ENCODE measurements around the gene SPATC1L. TPM values are rescaled to one million over a fixed set of nuclear protein-coding genes. Genes with fewer than 3 reads are reported as not detected.

Gene SPATC1L
- total RNA-seq, 1 donor from 2014 or later: 1.1 TPM

GRCh38 chr21:46157987-46158451 lies 26.2 kb downstream of the SPATC1L start:
- Histone ChIP-seq H3K4me3 (ENCODE audit: low read depth, low read length) (no peak overlapping the region), H3K36me3 (ENCODE audit: control insufficient read depth, insufficient read depth, low read length) (no peaks in the 10 kb centered on the region), H3K27me3 (ENCODE audit: control insufficient read depth, insufficient read depth, low read length) (no peaks in the 10 kb centered on the region)
- FAIRE-seq: no peak
- no peak for DNase-seq (ENCODE audit: low read depth)
- no peak for TF ChIP-seq CTCF (IDR thresholded peaks at IDR 0.05; ENCODE audit: insufficient read depth, low read length, severe bottlenecking)

GRCh38 chr21:46157396-46157986 lies 26.8 kb downstream of the SPATC1L start:
- no peaks in the 10 kb centered on the region for H3K36me3 ChIP-seq (ENCODE audit: control insufficient read depth, insufficient read depth, low read length)
- DNase-seq (ENCODE audit: low read depth): no peak
- H3K4me3 ChIP-seq (ENCODE audit: low read depth, low read length): no peak overlapping the region
- FAIRE-seq: no peak
- no peaks in the 10 kb centered on the region for H3K27me3 ChIP-seq (ENCODE audit: control insufficient read depth, insufficient read depth, low read length)
- TF ChIP-seq CTCF (IDR thresholded peaks at IDR 0.05; ENCODE audit: insufficient read depth, low read length, severe bottlenecking): no peak

- FAIRE-seq (no peak), DNase-seq (ENCODE audit: low read depth) (no peak)
- Histone ChIP-seq H3K4me3 (ENCODE audit: low read depth, low read length) (no peak overlapping the region), H3K27me3 (ENCODE audit: control insufficient read depth, insufficient read depth, low read length) (no peaks in the 10 kb centered on the region), H3K36me3 (ENCODE audit: control insufficient read depth, insufficient read depth, low read length) (no peaks in the 10 kb centered on the region)
- no peak for TF ChIP-seq CTCF (IDR thresholded peaks at IDR 0.05; ENCODE audit: insufficient read depth, low read length, severe bottlenecking)
These were observed 27.6 kb downstream of the SPATC1L start for GRCh38 chr21:46156678-46157077.

- H3K4me3 ChIP-seq (ENCODE audit: low read depth, low read length): no peak overlapping the region
- no peak for TF ChIP-seq CTCF (IDR thresholded peaks at IDR 0.05; ENCODE audit: insufficient read depth, low read length, severe bottlenecking)
- no peak for DNase-seq (ENCODE audit: low read depth)
- H3K36me3 ChIP-seq (ENCODE audit: control insufficient read depth, insufficient read depth, low read length): no peaks in the 10 kb centered on the region
- no peaks in the 10 kb centered on the region for H3K27me3 ChIP-seq (ENCODE audit: control insufficient read depth, insufficient read depth, low read length)
- no peak for FAIRE-seq
These were observed 27.9 kb downstream of the SPATC1L start for GRCh38 chr21:46156378-46156645.

GRCh38 chr21:46155514-46156377 lies 28.5 kb downstream of the SPATC1L start, which contains the start of gene FTCD:
Gene FTCD (minus strand): TSS chr21:46155579. CDS start chr21:46155523, 56 bp downstream.
- DNase-seq (ENCODE audit: low read depth) (no peak), FAIRE-seq (peak; percentile 64)
- no peak for TF ChIP-seq CTCF (IDR thresholded peaks at IDR 0.05; ENCODE audit: insufficient read depth, low read length, severe bottlenecking)
- no peaks in the 10 kb centered on the region for H3K36me3 ChIP-seq (ENCODE audit: control insufficient read depth, insufficient read depth, low read length)
- H3K4me3 ChIP-seq (ENCODE audit: low read depth, low read length): no peak within 1 kb of the TSS
- H3K27me3 ChIP-seq (ENCODE audit: control insufficient read depth, insufficient read depth, low read length): no peaks in the 10 kb centered on the region

Measured in bronchial epithelial cell (primary cell).